GM18519 (cell line): ENCODE data around the gene DOCK3.
"Not testable (repeated sequence)": the region's sequence is repeated elsewhere in the genome, so short reads cannot be mapped to it uniquely, and the experiment has no call there.

Source experiments
- ATAC-seq: cut with Tn5 transposase; IDR thresholded peaks from one replicate; pipeline ENCODE4 v1.9.1; 2021; ENCODE audit warnings: mild to moderate bottlenecking, moderate library complexity; ENCODE audit not compliant: unreplicated experiment, low FRiP score

The DOCK3 gene

GRCh38 chr3:50649451-50649931, 25.2 kb upstream of the DOCK3 start:
- no peak for ATAC-seq

DNA sequence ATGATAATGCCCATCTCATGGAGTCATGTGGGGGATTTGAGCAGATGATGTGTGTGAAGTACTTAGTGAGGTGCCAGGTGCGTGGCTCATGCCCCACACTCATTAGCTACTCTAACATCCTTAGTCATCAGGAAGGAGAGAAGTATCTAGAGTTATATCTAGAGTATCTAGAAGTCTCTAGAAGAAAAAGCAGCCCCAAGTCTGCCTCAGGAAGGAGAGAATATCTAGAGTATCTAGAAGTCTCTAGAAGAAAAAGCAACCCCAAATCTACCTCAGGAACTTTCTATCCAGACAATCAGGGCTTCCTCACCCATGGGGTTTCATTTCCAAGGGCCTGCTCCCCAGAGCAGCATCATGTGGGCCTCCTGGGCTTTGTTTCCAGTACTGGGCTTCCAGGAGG, 24.7 kb upstream of the DOCK3 start:
- ATAC-seq: no peak

DNA sequence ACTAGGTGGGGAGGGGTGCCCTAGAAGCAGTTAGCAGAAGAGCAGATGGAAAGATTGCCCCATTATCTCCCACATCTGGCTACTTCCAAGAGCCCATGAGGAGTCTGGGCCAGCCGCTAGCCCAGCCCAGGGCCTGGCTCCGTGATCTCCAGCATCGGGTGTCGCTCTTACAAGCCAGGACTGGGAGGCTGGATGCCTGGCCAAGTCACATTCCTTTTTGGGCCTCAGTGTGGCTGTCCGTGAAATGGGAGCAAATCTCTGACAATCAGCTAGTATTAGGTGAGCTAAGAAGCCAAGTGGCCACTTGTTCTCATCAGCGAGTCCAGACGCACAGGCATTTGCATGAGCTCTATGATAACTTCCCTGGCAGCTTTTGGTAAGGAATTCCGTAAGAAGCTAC, 23.3 kb upstream of the DOCK3 start:
- ATAC-seq: no peak

DNA sequence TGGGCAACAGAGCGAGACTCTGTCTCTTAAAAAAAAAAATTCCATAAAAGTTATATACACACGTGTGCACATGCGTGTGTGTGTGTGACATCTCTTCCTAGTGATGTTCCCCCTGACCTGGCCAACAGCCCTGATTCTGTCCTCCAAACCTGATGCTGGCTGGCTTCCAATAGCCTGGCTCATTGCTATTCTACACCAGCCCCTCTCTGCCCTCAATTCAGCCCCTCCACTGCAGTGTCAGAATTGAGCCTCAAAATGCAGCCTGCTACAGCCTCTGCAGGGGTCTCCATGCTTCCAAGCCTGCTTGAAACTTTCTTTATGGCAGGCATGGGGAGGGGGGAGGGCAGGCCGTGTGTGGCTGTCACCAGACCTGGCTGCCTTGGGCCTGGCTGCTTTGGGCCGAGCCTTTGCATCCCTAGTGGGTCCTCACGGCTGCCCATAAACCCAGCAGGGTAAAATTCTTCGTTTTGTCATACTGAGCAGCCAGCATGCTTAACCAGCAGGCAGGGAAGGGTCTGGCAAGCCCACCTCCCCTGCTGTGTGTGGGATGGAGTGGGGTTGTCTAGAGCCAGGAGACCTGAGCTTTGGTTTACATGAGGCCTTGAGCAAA, 22.7 kb upstream of the DOCK3 start:
- no peak for ATAC-seq

- ATAC-seq: no peak
These were observed 22.0 kb upstream of the DOCK3 start for GRCh38 chr3:50652709-50653108.

DNA sequence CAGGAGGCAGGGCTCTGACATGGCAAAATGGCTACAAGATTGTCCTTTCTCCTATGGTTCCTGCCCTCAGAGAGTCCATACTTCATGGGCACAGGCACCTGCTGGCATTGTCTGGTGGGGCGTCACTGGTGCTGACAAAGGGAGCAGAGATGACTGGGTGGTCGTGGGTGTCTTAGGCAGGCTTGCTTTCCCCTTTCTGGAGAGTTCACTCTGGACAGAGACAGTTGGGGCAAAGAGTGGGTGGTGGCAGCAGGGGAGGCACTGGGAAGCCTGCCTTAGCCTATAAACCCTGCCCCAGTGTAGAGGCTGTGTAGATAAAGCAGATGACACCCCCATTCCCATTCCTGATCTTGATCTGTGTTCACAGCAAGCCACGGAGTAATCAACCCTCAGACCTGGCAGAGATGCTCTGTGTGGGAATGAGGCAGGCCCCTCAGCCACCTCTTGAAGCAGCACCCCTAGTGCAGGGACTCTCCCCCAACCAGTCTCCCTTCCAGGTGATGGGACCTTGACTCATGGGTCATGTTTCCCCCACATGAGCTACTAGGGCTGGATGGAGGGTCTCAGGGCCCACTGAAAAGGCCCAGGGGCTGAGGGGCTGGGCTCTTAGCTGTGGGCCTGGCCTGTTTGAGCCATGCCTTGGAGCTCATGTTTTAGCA, 20.7 kb upstream of the DOCK3 start:
- ATAC-seq: no peak

DNA sequence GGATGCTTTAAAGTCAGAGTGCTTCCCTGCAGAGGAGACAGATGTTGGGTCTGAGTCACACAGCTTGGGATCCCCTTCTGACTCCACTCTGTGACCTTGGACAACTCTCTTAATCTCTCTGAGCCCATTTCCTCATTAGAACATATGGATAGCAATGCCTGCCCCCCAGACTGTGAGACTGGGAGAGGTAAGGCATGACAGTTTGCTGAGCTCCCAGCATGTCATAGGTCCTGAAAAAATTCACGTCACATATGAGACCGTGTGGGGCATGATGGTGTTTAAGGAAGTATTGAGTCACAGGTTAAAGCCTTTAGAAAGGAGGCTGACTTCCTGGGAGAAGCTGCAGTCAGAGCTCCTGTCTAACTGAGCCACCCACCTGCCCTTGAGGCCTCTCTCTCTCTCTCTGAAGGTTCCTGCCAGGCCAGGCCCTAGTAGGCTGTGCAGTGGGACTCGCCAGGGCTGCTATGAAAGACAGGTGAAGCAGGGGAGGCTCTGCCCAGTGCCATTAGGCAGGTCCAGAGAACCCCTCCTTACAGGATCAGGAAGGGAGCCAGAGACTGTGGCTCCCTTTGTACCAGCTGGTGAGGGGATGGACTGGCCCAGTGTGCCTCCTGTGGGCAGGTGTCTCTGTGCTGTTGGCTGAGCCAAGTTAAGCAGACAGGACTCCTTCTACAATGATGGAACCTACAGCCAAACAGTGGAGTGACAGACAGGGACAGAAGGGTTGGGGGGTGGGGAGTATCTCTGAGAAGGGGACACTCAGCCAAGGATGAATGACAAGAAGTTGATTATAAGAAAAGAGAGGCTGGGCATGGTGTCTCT, 19.5 kb upstream of the DOCK3 start:
- no peak for ATAC-seq

DNA sequence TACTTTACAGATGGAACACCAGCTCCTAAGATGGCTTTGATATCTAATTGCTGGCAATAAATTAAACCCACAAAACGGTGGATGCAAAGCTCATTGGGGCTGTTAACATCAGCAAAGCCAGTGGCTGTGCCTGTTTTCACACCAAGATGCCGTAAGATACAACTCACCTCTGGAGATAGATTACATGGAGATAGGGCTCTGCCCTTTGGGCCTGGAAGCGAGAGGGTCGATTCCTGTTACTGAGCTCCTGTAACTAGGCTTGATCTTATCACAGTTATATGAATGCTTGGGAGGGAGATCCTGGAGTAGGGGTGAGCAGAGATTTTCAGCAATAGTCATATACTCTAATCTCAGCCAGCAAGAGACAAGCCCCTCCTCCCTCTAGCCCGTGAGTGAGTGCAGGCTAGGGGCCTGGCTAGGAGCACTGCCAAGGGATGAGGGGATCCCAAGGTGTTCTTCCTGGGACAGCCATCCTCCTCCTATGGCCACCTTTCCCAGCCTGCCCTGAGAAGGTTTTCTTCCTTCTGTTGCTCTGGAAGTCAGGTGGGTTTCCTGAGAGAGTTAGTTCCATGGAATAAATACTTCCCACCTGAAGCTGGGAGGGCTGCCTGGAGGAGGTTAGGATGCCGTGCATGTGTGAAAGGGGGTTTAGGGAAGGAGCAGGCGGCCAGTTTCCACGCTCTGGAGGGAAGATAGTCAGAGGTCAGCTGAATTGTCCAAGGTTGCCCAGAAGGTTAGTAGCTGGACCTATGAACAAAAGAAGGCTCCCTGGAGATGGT, 18.1 kb upstream of the DOCK3 start:
- ATAC-seq: no peak

DNA sequence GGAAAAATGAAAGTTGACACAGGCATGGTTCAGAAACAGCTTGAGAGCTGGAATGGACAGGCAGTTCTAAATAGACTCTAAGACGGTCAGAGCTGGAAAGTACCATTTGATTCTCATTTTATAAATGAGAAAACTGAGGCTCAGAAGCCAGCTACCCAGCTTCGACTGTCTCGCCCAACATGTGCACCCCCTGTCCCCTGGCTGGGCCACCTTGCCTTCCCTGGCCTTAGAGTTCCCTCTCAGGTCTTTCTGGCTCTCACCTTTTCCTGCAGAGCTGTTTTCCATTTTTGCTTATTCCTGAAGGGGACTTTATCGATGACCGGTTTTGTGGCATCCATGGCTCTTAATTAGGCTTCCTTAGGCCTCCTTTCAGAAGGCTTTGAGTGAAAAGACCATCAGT, 17.3 kb upstream of the DOCK3 start:
- ATAC-seq: no peak

GRCh38 chr3:50657816-50658215, 16.9 kb upstream of the DOCK3 start:
- ATAC-seq: no peak

GRCh38 chr3:50658416-50658815, 16.3 kb upstream of the DOCK3 start:
- ATAC-seq: no peak

DNA sequence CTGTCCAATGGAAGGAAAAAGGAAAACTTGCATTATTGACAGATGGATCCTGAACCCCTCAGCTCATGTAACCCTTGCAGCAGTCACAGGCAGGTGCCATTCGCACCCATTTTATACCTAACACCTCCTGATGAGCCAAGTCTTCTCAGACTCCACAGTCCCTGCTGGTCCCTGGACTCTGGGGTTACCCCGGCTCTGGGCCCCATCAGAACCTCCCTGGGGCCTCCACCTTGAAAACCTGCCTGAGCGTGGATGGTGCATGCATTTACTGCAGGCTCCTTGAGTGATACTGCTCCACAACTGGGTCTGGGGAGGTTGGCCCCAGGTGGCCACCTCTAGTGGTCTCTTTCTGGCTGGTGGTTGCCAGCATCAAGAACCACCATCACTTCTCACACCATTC, 15.9 kb upstream of the DOCK3 start:
- ATAC-seq: no peak

- no peak for ATAC-seq
These were observed 14.3 kb upstream of the DOCK3 start for GRCh38 chr3:50660386-50660785.

- ATAC-seq: no peak
These were observed 13.3 kb upstream of the DOCK3 start for GRCh38 chr3:50661321-50661837.

- ATAC-seq: no peak
These were observed 12.3 kb upstream of the DOCK3 start for GRCh38 chr3:50662408-50662807.

DNA sequence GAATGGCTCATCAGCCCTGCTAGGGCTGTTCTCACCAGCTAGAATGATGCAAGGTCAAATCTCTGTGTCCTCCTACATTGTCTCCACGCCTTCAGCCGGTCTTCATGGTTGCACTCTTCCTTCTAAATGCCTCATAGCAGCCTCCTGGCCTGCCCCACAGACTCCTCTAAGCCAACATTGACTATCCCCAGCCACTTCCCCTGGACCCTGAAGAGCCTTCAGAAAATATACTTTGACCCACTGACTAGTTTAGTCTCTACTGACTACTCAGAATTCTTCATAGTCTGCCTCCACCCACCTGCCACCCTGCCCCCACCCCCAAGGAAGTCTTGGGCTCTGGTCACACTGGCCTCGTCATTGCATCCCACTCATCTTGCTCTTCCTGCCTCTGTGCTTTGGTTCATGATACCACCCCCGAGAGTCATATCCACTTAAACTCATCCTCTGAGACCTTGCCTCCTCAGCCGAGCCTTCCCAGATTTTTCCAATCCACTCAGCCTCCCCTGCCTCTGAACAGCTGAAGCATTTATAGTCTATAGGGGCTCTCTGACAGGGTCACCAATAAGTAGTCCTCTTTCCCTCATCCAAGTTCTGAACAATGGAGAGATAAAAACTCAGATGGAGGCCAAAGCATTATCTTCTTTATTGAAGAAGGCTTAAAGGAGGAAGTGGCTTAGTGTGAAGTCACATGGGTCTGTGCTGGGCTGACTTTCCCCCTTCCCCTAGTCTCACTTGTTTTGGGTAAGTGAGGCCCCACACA, 9.5 kb upstream of the DOCK3 start:
- ATAC-seq: no peak

DNA sequence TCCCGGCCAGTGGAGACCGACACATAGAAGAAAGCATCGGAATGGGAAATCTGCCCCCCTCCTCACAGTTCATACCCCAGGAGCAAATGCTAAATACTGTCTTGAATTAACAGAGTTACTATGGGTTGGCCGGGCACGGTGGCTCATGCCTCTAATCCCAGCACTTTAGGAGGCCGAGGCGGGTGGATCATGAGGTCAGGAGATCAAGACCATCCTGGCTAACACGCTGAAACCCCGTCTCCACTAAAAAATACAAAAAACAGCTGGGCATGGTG, 8.9 kb upstream of the DOCK3 start:
- not testable (repeated sequence) for ATAC-seq

DNA sequence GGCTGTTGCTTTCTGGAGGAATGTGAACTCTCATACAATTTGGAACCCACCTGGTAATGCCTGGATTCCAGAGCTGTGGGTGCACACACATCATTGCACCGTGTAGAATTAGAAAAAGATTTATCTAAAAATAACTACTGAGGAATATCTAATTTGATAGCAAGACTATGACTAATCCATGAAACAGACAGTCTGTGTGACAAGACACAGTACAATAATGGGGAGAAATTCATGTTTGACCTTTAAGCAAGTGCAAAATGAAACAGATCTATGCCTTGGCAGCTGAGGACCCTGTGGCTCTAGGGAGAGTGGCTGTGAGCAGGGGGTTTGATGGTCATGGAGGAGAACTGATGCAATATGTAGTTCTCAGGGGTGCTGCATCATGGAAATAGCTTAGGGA, 7.9 kb upstream of the DOCK3 start:
- no peak for ATAC-seq

DNA sequence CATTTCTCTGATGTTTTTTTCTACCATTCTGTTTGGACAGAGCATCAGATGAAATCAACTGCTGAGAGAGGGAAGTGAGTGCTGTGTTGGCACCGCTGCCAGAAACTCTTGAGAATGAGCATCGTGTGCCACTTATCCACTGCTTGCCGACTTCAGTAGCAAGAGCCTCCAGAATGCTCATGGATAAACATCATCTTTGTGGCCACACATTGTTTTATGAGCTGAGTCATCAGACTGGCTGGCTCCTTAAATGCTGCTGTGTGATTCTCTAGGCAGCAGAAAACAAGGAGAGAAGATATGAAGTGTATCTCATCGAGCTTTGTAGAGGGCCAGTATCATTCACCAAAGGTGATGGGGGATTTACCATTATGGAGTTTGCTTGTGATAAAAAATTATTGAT, 3.4 kb upstream of the DOCK3 start:
- ATAC-seq: no peak

DNA sequence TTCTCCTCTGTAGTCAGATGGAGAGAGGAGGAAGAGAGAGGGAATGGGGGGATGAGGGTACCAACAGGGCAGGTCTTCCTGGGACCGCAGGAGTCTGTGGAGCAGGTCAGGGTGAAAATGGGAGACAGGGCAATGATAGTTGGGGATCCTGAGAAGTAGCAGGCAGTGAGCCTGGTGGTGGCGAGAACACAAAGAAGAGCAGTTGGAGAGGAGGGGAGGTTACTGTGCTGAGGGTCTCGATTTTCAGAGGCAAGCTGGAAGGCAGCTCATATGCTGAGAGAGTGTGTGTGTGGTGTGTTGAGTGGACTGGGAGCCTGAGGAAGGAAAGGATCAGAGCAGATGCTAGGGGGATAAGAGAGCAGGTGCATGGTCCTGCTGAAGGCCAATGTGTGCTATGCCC, 2.1 kb upstream of the DOCK3 start:
- no peak for ATAC-seq
